HG03066 (cell line): ENCODE data around the gene ZNF609.

Source experiments
- ATAC-seq: cut with Tn5 transposase; IDR thresholded peaks from one replicate; pipeline ENCODE4 v1.9.1; 2021; ENCODE audit warnings: low read depth; ENCODE audit not compliant: unreplicated experiment

Gene ZNF609

DNA sequence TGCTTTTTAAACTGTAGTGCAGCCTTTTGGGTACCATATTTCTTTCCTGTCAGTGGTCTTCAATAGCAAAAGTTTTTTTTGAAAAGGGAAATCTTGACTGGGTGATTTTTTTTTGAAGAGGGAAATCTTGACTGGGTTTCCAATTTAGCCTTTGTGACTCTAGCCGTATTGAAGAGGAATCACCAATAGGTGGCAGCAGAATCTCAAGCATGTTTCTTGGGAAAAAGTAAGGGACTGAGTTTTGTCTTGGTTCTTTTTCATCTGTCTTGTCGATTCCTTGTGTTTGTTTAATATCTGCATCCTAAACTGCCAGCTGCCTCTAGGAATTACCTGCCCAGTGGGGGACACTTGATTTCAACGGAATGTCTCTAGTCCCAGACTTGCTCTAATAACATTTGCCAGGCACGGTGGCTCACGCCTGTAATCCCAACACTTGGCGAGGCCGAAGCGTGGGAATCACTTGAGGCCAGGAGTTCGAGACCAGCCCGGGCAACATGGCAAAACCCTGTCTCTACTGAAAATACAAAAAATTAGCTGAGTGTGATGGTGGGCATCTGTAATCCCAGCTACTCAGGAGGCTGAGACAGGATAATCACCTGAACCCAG is 225.9 kb downstream of the ZNF609 start:
- no peak for ATAC-seq

DNA sequence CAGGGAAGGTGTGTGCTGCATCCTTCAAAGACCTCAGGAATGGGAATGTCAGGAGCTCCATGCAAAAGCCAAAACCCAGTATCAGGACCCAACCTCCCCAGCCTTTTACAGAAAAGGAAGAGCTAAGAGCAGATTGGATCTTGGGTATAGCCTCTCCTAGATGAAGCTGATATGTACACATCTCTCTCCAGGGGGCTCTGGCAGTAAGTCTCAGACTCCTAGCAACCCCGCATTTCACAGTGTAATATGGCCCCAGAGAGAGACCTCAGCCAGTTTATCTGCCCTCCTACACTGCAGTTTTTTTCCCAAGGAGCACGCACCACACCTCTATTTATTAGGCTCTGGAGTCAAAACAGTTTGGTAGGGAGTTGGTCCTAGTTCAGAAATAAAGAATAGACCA is 226.8 kb downstream of the ZNF609 start:
- no peak for ATAC-seq

DNA sequence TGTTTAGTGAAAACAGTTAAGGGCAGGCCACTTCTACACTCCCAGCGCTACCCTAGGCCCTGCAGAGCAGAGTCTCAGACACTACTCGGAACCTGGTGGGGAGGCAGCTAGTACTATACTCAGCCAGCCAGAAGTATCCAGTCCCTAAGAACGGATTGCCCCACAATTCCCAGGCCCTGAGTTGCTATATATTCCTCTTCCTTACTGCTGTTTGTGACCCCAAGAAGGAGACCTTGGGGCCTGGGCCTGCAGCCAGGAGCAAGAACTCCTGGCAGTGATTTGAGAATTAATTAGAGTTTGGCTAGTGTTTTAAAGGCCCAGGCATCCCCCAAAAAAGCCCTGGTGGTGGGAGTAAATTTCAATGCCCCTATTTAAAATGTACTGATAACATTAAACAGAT is 227.3 kb downstream of the ZNF609 start:
- no peak for ATAC-seq

DNA sequence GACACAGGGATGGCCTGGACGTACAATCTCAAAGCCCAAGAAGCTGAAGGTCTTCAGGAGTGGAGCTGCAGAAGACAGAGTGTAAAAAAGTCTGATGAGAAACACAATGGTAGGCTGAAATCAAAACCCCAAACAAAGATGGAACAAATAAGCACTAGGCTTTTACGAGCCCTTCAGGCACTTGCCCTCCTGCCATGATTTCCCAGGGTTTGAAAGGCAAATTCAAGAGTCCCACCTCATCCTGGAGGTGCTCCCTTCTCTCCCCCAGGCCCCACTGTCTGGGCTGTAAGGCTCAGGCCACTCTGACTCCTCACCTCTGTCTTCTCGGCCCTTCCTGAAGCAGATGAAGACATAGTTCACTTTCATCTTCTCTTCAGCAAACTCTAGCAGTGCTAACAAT is 228.4 kb downstream of the ZNF609 start:
- no peak for ATAC-seq

DNA sequence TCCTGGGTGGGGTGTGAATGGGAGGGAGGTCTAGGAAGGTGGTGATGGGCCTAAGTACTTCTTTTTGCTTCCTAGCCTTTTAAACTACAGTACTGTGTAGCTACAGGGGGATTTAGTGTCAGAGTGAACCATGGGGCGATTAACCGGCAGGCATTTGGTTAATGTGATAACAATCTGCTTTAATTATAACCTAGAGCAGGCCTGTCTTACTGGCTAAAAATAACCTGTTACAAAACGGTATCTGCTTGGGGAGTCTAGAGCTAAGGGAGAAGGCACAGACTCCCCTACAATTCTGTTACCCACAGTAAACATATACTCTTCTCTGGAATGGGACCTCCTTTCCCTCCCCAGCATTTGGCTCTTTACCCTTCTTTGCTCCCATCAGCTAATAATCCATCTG is 229.6 kb downstream of the ZNF609 start:
- no peak for ATAC-seq

DNA sequence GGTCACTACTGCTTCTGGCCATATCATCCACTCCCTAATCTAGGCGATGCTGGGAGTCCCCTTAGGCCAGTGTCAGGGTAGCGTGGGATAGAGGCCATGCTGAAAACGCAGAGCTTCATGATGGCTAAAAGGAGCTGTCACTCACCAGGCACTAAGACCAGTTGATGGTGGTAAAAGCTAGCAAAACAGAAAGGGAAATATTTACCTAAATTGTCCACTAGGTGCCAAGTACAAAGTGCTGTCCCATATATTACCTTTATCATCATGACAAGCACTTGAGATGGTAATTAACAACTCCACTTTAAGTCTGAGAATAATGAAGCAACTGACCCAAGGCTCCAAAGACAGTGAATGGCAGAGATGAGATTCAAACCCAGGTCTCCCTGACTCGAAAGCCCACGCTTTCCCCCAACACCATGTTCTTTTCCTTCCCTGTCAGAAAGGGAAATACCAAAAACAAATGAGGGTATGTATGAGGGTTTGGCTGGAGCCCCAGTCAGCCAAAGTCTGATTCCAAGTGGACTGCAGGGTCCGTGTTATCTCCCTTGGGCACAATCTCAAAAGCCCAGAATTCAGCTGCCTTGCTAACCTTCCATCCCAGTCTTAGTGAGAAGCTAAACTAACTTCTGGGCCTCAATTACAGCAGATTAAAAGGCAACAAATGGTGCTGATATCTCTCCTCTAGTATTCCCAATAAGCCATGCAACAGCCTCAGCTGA is 230.4 kb downstream of the ZNF609 start:
- no peak for ATAC-seq

DNA sequence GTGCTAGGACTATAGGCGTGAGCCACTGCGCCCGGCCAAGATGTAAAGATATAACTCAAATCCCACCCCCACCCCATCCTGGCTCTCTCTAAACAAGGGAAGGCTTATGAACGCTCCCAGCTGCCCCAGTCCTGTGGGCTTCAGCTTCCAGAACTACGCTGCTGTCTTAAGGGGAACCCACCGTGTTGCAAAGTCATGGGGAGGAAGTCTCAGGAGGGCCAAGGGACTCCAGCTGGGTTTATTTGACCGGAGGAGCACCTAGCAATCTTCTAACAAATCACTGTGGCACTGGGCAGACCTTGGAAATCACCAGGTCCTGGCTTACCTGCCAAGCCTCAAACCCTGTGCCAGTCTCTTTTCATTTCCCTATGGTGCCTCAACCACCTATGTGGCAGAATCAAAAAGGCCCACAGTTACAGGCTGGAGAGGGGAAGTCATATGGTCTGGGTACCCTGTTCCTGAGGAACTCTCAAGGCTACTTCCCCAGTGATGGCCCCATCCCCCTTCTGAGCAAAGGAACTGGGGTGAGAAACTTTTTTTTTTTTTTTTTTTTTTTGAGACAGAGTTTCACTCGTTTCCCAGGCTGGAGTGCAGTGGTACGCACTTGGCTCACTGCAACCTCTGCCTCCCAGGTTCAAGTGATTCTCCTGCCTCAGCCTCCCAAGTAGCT is 231.7 kb downstream of the ZNF609 start:
- ATAC-seq = no peak

DNA sequence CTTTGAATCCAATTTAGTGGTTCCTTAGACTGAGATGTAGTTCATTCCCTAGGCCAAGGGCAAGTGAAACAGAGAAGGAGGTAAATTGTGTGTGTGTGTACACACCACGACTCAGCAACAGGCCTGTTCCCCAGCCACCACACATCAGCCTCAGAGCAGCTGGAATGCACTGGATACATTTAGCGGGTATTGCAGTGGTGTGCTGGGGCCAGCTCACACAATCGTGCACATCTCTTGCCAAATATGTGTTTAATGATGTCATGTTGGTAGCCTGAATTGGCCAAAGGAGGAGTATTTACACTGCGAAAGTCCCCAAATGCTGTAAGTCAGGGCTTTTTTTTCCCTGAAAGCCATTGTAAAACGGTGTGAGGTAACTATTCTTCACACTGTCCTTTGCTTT is 232.8 kb downstream of the ZNF609 start:
- no peak for ATAC-seq

DNA sequence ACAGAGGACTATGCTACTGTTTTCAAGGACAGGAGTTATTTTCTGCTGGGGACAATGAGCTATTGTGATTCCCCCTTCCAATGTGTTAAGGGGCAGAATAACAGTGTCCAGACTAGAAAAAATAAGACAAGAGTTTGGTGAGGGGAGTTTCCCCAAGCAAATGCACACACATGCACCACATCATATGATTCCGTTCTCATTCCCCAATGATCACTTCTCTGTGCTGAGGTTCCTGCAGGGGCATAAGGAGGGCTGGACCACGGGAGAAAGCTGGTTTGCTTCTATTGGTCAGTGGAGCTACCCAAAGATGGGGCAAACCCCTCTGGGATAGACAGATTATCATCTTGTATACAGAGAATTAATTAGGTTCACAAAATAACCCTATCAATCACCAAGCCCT is 234.4 kb downstream of the ZNF609 start:
- ATAC-seq = no peak

DNA sequence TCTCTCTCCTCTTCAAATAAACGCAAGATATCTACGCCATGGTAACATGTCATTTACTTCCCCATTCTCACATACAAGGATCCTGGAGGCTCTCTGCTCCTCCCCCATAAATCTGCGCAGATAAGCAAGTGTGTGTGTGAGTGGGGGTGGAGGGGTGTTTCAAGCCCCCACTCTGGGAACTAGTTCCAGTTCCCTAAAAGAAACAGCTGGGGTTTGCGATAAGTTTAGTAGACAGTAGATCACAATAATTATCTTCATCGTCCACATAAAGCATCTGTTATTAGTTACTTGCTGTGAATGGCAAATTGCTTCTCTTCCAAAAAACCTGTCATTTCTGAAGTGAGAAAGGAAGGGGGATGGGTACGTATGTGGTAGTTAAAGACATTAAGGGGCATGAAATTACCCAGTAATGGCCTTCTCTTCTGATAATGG is 235.2 kb downstream of the ZNF609 start:
- ATAC-seq = no peak

DNA sequence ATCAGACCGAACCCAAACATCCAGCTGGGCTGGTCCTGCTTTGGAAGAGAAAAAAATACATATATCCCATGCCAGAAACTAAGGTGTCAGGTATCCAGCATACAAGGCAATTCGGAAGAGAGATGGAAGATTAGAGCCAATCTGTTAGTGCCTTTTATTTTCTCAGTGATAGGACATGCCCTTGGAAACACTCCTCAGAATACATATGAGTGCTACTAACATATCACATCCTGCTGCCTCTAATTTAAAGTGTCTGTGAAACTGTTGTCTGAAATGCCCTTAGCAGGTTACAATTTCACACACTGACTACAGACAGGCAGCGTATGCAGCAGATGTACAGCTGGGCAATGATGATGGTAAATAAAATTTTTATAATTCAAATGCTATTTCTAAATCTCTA is 236.1 kb downstream of the ZNF609 start:
- ATAC-seq = no peak

DNA sequence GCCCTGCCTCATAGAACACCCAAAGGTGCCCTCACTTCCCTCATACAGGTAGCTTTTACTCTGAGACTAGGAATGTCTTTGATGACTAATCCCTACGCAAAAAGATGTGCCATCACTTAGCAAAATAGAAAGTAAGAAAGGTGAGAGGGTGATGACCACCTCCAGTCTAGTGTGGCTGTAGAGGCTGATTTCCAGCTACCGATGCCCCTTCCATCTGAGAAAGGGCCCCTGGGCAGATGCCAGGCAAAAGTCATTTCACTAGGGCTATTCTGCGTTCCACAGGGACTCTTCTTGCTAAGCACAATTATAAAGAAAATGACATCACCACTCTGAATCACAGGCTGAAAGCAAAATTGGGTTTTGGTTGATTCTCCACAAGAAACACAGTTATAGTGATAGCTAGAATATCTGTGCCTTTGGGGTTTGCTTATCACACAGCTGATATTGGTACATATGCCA is 237.6 kb downstream of the ZNF609 start:
- no peak for ATAC-seq

DNA sequence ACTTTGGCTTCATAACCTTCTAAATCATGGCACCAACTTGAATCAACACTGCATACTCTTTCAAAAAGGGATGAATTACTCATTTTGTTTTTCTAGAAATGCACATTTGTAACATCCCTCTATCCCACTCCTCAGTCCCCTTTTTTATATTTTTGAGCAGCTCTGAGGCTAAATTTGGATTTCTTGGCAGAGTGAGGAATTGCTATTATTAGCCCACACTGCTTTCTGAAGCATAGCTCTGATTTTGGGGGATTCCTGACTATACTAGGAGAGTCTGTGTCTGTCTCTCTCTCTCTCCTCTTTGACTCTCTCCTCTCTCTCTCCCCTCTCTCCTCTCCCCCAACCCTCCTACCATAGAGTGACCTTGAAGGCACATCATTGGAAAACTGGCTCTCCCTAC is 238.4 kb downstream of the ZNF609 start:
- no peak for ATAC-seq

DNA sequence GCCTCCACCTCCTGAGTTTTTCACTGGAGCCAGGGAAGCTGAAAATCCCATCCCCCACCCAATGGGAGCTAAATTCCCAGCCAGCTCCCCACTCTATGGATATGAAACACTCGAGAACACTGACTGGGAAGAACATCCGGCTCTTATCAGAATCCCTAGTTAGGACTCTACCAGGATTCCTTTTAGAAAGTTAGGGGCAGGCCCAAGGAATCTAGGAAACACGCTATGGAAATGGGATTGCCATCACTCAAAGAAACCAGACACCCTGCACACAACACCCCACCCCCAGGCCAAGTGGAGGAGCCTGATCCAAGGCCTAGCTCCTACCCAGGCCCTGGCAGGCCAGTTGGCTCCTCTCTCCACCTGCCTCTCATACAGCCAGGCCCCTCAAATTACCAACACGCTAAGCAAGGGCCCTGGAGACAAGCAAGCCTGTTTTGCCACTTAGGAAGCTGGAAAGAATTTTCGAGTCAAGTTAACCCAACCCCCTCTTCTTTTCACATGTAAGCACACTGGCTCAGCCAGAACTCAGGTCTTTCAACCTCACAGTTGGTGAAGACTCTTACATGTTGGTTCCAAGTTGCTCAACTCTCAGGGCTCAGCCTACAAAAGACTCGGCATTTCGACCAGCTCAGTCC is 239.5 kb downstream of the ZNF609 start:
- no peak for ATAC-seq

DNA sequence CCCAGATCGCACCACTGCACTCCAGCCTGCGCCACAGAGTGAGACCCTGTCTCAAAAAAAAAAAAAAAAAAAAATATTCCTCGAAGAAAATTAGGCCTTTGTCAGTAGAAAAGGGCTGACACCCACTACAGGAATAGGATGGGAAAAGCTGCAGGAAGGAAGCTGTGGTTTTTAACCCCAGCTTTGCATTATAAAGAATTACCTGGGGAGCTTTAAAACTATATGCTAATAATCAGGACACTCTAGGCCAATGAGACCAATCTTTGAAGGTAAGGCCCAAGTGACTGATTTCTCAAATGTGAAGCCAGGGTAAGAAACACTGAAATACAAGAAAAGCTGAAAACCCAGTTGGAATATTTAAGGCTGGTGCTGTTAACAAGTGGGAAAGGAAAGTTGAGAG is 240.7 kb downstream of the ZNF609 start:
- ATAC-seq = no peak

DNA sequence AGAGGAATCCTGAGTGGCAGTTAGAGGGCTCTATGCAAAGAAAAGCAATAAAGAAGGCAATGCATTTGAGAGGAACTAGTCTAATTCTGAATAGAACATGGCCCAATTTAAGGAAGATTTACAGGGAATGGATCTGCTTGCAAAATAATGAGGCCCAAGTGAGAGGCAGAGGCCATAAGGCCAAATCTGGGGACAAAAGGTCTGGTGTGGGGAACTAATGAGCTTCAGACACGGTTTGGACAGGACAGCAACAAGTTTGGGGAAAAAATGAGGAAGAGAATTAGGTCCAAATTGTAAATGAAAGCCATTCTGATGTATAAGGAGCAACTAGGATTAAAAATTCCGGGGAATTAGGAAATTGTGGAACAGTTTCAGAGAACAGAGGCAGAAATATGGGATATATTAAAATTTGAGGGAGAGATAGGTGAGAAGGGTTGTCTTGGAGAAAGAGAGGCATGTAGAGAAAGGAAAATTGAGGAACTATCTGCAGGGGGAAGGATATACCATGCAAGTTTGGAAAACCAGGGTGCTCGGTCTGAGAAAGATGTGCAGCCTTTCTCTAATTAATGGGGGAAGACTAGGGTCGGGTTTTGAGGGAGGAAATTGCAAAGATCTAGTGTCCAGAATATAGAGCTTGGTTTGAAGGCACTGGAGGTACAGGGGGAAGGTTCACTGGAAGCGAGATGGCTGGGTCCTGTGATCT is 241.3 kb downstream of the ZNF609 start:
- no peak for ATAC-seq

DNA sequence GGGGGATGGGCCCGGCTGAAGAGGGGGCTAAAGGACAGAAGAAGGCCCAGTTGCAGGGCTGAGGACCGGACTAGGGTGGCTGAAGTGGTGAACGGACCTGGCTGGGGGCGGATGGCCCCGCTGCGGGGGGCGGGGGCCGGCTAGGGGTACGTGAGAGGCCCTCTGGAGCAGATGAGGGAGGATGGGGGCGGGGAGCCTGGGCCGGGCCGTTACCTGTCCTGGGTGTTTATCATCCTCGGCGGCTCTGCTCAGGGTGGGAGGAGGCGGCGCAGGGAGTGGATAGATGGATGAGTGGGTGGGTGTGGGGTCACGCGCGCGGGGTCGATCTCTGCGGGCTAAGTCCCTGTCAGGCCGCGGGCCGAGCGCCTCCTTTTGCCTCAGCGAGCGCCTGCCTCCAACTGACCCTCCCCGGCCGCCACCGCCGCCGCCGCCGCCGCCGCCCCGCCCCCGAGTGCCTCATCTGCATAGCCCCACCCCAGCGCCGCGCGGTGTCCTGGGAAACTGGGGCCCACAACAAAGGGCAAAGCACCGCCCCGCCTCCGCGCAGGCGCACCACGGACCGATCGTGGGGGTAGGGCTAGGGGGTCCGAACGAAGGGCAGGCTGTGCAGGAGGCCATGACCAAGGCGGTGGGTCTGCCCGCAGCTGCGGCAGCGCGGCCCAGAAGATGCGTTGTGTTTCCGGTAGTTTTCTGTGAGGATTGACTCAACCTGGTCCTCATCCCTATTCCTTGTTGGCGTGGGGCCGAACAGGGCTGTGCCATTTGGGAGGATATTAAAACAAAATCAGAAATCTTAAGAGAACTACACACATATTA is 242.6 kb downstream of the ZNF609 start:
- ATAC-seq = peak; percentile 89

DNA sequence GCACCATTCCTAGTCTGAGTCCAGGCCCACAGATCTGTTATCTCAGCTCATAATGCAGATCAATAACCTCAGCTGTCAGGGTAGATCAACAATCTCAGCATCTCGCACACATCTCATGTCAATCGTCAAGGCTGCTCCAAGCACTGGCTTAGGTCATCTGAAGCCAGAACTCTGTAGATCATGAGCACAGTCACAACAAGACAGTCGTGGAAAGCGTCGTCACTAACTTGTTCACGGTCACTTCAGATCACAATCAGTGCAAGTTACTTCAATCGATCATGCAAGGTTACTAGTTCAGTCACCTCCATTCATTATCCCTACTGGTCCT is 243.2 kb downstream of the ZNF609 start:
- ATAC-seq = no peak

DNA sequence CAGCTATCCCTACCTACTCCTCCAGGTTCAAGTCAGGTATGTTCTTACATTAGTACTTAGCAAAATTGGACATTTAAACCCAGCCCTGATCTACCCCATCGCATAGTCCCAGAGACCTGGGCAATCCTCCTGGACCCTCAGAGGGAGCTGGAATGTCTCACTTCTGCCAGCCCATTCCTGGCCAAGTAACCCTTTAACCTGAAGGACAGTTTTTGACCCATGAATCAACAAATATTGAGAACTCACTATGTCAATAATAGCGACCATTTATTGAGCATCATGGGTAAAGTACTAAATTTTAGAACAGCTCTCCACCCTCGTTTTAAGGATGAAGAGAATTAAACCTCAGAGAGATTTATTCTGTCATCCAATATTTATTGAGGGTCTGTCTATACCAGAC is 244.6 kb downstream of the ZNF609 start:
- ATAC-seq = no peak
